Erythroblast (primary cell): ENCODE measurements around the gene MBD1.

Experiments used
- GATA1 ChIP-seq: IDR thresholded peaks from 2 replicates; pipeline ENCODE4 v1.6.1; 2011; ENCODE audit warnings: low read depth, mild to moderate bottlenecking, control low read depth, low read length, moderate library complexity
- POLR2A ChIP-seq: IDR thresholded peaks from 2 replicates; pipeline ENCODE4 v1.6.1; 2011; ENCODE audit warnings: mild to moderate bottlenecking, low read length

GRCh38 chr18:50299626-50300388, 18.5 kb upstream of the MBD1 start:
- TF ChIP-seq POLR2A (no peak), GATA1 (no peak)
